HEK293 (cell line): ENCODE measurements around the gene JPH4.
A peak's percentile ranks its signal among the peaks of the same experiment; 100 is the strongest.

Experiments
- KLF7 ChIP-seq: fragments of 450-650 bp; formaldehyde crosslinking; IDR thresholded peaks from 2 replicates; pipeline ENCODE4 v1.5.1; 2016; ENCODE audit warnings: missing biosample characterization, missing genetic modification characterization, borderline replicate concordance
- PATZ1 ChIP-seq: fragments of 450-650 bp; formaldehyde crosslinking; IDR thresholded peaks from 2 replicates; pipeline ENCODE4 v1.5.1; 2016; ENCODE audit warnings: missing biosample characterization, missing genetic modification characterization
- PBX3 ChIP-seq: sonication (generic); formaldehyde crosslinking; IDR thresholded peaks from 2 replicates; pipeline ENCODE4 v1.8.1; 2022; ENCODE audit warnings: mild to moderate bottlenecking, moderate library complexity, missing genetic modification reagents
- PRDM2 ChIP-seq: fragments of 450-650 bp; formaldehyde crosslinking; IDR thresholded peaks from 2 replicates; pipeline ENCODE4 v1.5.1; 2016; ENCODE audit warnings: missing biosample characterization, missing genetic modification characterization, borderline replicate concordance
- PRDM6 ChIP-seq: fragments of 450-650 bp; formaldehyde crosslinking; IDR thresholded peaks from 2 replicates; pipeline ENCODE4 v1.5.1; 2017; ENCODE audit warnings: missing biosample characterization, missing genetic modification characterization
- WT1 ChIP-seq: fragments of 450-650 bp; formaldehyde crosslinking; IDR thresholded peaks from 2 replicates; pipeline ENCODE4 v1.5.1; 2016; ENCODE audit warnings: missing biosample characterization, missing genetic modification characterization
- ZBTB21 ChIP-seq: fragments of 450-650 bp; formaldehyde crosslinking; IDR thresholded peaks from 2 replicates; pipeline ENCODE4 v1.5.1; 2017; ENCODE audit warnings: missing biosample characterization, missing genetic modification characterization
- ZBTB49 ChIP-seq: fragments of 450-650 bp; formaldehyde crosslinking; IDR thresholded peaks from 2 replicates; pipeline ENCODE4 v1.5.1; 2016; ENCODE audit warnings: missing biosample characterization, missing genetic modification characterization, low read depth
- ZNF155 ChIP-seq: fragments of 450-650 bp; formaldehyde crosslinking; IDR thresholded peaks from 2 replicates; pipeline ENCODE4 v1.5.1; 2016; ENCODE audit warnings: missing biosample characterization, missing genetic modification characterization
- ZNF175 ChIP-seq: fragments of 450-650 bp; formaldehyde crosslinking; IDR thresholded peaks from 2 replicates; pipeline ENCODE4 v1.5.1; 2016; ENCODE audit warnings: missing biosample characterization, missing genetic modification characterization
- ZNF184 ChIP-seq: fragments of 450-650 bp; IDR thresholded peaks from 2 replicates; pipeline ENCODE4 v1.5.1; 2018; ENCODE audit warnings: missing biosample characterization, mild to moderate bottlenecking, missing genetic modification characterization
- ZNF248 ChIP-seq: fragments of 450-650 bp; formaldehyde crosslinking; IDR thresholded peaks from 2 replicates; pipeline ENCODE4 v1.5.1; 2017; ENCODE audit warnings: missing biosample characterization, missing genetic modification characterization
- ZNF433 ChIP-seq: fragments of 450-650 bp; formaldehyde crosslinking; IDR thresholded peaks from 2 replicates; pipeline ENCODE4 v1.5.1; 2016; ENCODE audit warnings: missing biosample characterization, missing genetic modification characterization, low read depth
- ZNF488 ChIP-seq: fragments of 450-650 bp; formaldehyde crosslinking; IDR thresholded peaks from 2 replicates; pipeline ENCODE4 v1.5.1; 2016; ENCODE audit warnings: missing biosample characterization, missing genetic modification characterization
- ZNF518A ChIP-seq: fragments of 450-650 bp; formaldehyde crosslinking; conservative IDR thresholded peaks from 2 replicates; pipeline ENCODE4 v1.5.1; 2016; ENCODE audit warnings: low read depth, missing biosample characterization, missing genetic modification characterization
- ZNF530 ChIP-seq: fragments of 450-650 bp; formaldehyde crosslinking; IDR thresholded peaks from 2 replicates; pipeline ENCODE4 v1.5.1; 2016; ENCODE audit warnings: low read depth, missing biosample characterization, missing genetic modification characterization
- ZNF544 ChIP-seq: fragments of 450-650 bp; formaldehyde crosslinking; IDR thresholded peaks from 2 replicates; pipeline ENCODE4 v1.5.0; 2017; ENCODE audit warnings: missing biosample characterization, missing genetic modification characterization
- ZNF785 ChIP-seq: fragments of 450-650 bp; formaldehyde crosslinking; IDR thresholded peaks from 2 replicates; pipeline ENCODE4 v1.5.1; 2016; ENCODE audit warnings: missing biosample characterization, missing genetic modification characterization

The JPH4 gene

GRCh38 chr14:23567186-23568020 is 11.2 kb downstream of the JPH4 start, which contains the start of gene AP1G2 (continued):
- TF ChIP-seq ZNF488 (tag by site-specific recombination), result no peak
- 0 out of 2 replicates have a peak, but pooled peaks have one; percentile 27 for TF ChIP-seq ZNF518A
- no peak for TF ChIP-seq ZNF544 (tag by site-specific recombination)
- no peak for TF ChIP-seq ZBTB49 (tag by site-specific recombination)
- TF ChIP-seq ZNF155 (tag by site-specific recombination), result no peak
- no peak for TF ChIP-seq ZBTB21 (tag by site-specific recombination)
- no peak for TF ChIP-seq PBX3 (CRISPR knock-in tag)
- no peak for TF ChIP-seq PRDM2 (tag by site-specific recombination)
- no peak for TF ChIP-seq ZNF175
- no peak for TF ChIP-seq ZNF433 (tag by site-specific recombination)
- TF ChIP-seq KLF7 (tag by site-specific recombination), result peak; percentile 78
- TF ChIP-seq ZNF785 (tag by site-specific recombination), result no peak
- TF ChIP-seq PRDM6 (tag by site-specific recombination), result no peak
- TF ChIP-seq PATZ1 (tag by site-specific recombination), result peak; percentile 100
- no peak for TF ChIP-seq ZNF530 (tag by site-specific recombination)
- no peak for TF ChIP-seq ZNF184 (tag by site-specific recombination)
- TF ChIP-seq WT1 (tag by site-specific recombination), result no peak
- TF ChIP-seq ZNF248 (tag by site-specific recombination), result no peak
